GM21526 (cell line): ENCODE results near the gene ALKBH7.
"Not testable (repeated sequence)": the region's sequence is repeated elsewhere in the genome, so short reads cannot be mapped to it uniquely, and the experiment has no call there.

Experiments
- ATAC-seq: cut with Tn5 transposase; IDR thresholded peaks from one replicate; pipeline ENCODE4 v1.9.1; 2021; ENCODE audit warnings: moderate library complexity; ENCODE audit not compliant: unreplicated experiment, low FRiP score

The ALKBH7 gene

GRCh38 chr19:6372594-6373095 lies at the start of gene ALKBH7:
ALKBH7 (plus strand) TSS chr19:6372794; CDS start chr19:6372821, 27 bp downstream.
- peak; percentile 63 for ATAC-seq

- no peak for ATAC-seq
Measured at GRCh38 chr19:6324757-6325156, 47.8 kb upstream of the ALKBH7 start.

- no peak for ATAC-seq
Measured at GRCh38 chr19:6325614-6326013, 47.0 kb upstream of the ALKBH7 start.

- no peak for ATAC-seq
Measured at GRCh38 chr19:6326815-6327214, 45.8 kb upstream of the ALKBH7 start.

- no peak for ATAC-seq
Measured at GRCh38 chr19:6333439-6333838, 39.2 kb upstream of the ALKBH7 start, which contains the start of gene ACER1. ACER1 (minus strand) TSS chr19:6333612; CDS start chr19:6333551, 61 bp downstream.

- ATAC-seq, result no peak
Measured at GRCh38 chr19:6334490-6335285, 37.9 kb upstream of the ALKBH7 start.

GRCh38 chr19:6340493-6341201 lies 31.9 kb upstream of the ALKBH7 start:
- no peak for ATAC-seq

GRCh38 chr19:6343462-6343861 lies 29.1 kb upstream of the ALKBH7 start:
- ATAC-seq, result no peak

GRCh38 chr19:6349271-6349670 lies 23.3 kb upstream of the ALKBH7 start:
- ATAC-seq, result not testable (repeated sequence)

GRCh38 chr19:6350688-6351087 lies 21.9 kb upstream of the ALKBH7 start:
- ATAC-seq, result no peak

GRCh38 chr19:6352381-6353165 lies 20.0 kb upstream of the ALKBH7 start:
- ATAC-seq, result no peak

GRCh38 chr19:6354098-6354674 lies 18.4 kb upstream of the ALKBH7 start:
- ATAC-seq, result no peak

- ATAC-seq, result not testable (repeated sequence)
Measured at GRCh38 chr19:6355321-6356040, 17.1 kb upstream of the ALKBH7 start.

- no peak for ATAC-seq
Measured at GRCh38 chr19:6357174-6357573, 15.4 kb upstream of the ALKBH7 start.

GRCh38 chr19:6358003-6358402 lies 14.6 kb upstream of the ALKBH7 start:
- ATAC-seq, result no peak

- no peak for ATAC-seq
Measured at GRCh38 chr19:6359568-6360341, 12.8 kb upstream of the ALKBH7 start.

GRCh38 chr19:6360445-6360844 lies 12.1 kb upstream of the ALKBH7 start:
- ATAC-seq, result not testable (repeated sequence)

GRCh38 chr19:6360857-6361216 lies 11.8 kb upstream of the ALKBH7 start:
- not testable (repeated sequence) for ATAC-seq

GRCh38 chr19:6362027-6362350 lies 10.6 kb upstream of the ALKBH7 start:
- peak; percentile 2 for ATAC-seq
